ENCODE data around the gene CCDC34.

The CCDC34 gene

GRCh38 chr11:27401833-27402316, 38.9 kb upstream of the CCDC34 start:
- no peak overlapping the region for H3K4me3 ChIP-seq (replicated peaks; ENCODE audit: insufficient read depth, low read length)
- no peaks in the 10 kb centered on the region for H3K27me3 ChIP-seq (ENCODE audit: insufficient read depth, poor library complexity, severe bottlenecking)
- no peak overlapping the region for H3K27ac ChIP-seq (replicated peaks)
- no peak for TF ChIP-seq SPI1 (IDR thresholded peaks at IDR 0.05; ENCODE audit: borderline replicate concordance, low read depth)
- TF ChIP-seq CTCF (IDR thresholded peaks at IDR 0.05; ENCODE audit: insufficient read depth, low read length) = no peak
- TF ChIP-seq POLR2AphosphoS5 (IDR thresholded peaks at IDR 0.05; ENCODE audit: low read depth) = no peak
- no peak for TF ChIP-seq REST (IDR thresholded peaks at IDR 0.05; ENCODE audit: insufficient replicate concordance, low read depth)
- TF ChIP-seq GABPA (IDR thresholded peaks at IDR 0.05; ENCODE audit: low read depth) = no peak
- DNase-seq (ENCODE audit: low read depth in 1 of 2, low spot score in 1 of 2) = no peak

GRCh38 chr11:27401280-27401832, 38.3 kb upstream of the CCDC34 start:
- Histone ChIP-seq H3K27ac (replicated peaks) (no peak overlapping the region), H3K4me3 (replicated peaks; ENCODE audit: insufficient read depth, low read length) (no peak overlapping the region), H3K27me3 (ENCODE audit: insufficient read depth, poor library complexity, severe bottlenecking) (no peaks in the 10 kb centered on the region)
- no peak for TF ChIP-seq SPI1 (IDR thresholded peaks at IDR 0.05; ENCODE audit: borderline replicate concordance, low read depth)
- TF ChIP-seq GABPA (IDR thresholded peaks at IDR 0.05; ENCODE audit: low read depth) = no peak
- TF ChIP-seq REST (IDR thresholded peaks at IDR 0.05; ENCODE audit: insufficient replicate concordance, low read depth) = no peak
- no peak for TF ChIP-seq POLR2AphosphoS5 (IDR thresholded peaks at IDR 0.05; ENCODE audit: low read depth)
- no peak for TF ChIP-seq CTCF (IDR thresholded peaks at IDR 0.05; ENCODE audit: insufficient read depth, low read length)
- no peak for DNase-seq (ENCODE audit: low read depth in 1 of 2, low spot score in 1 of 2)

- no peak for DNase-seq (ENCODE audit: low read depth in 1 of 2, low spot score in 1 of 2)
- TF ChIP-seq POLR2AphosphoS5 (IDR thresholded peaks at IDR 0.05; ENCODE audit: low read depth) (no peak), SPI1 (IDR thresholded peaks at IDR 0.05; ENCODE audit: borderline replicate concordance, low read depth) (no peak), REST (IDR thresholded peaks at IDR 0.05; ENCODE audit: insufficient replicate concordance, low read depth) (no peak), GABPA (IDR thresholded peaks at IDR 0.05; ENCODE audit: low read depth) (no peak), CTCF (IDR thresholded peaks at IDR 0.05; ENCODE audit: insufficient read depth, low read length) (no peak)
- Histone ChIP-seq H3K4me3 (replicated peaks; ENCODE audit: insufficient read depth, low read length) (no peak overlapping the region), H3K27me3 (ENCODE audit: insufficient read depth, poor library complexity, severe bottlenecking) (no peaks in the 10 kb centered on the region), H3K27ac (replicated peaks) (no peak overlapping the region)
Measured at GRCh38 chr11:27398400-27398770, 35.4 kb upstream of the CCDC34 start.

Data from HL-60 (cell line).